A549 (cell line): ENCODE data around the gene PBRM1.

Source experiments
- CTCF ChIP-seq: fragments of >200 bp; sonication (Bioruptor Twin); formaldehyde crosslinking; IDR thresholded peaks from 3 replicates; pipeline ENCODE4 v1.5.1; 2016
- EP300 ChIP-seq, 2 experiments: fragments of >200 bp; sonication (Bioruptor Twin); formaldehyde crosslinking; IDR thresholded peaks; 2 replicates in 1 of 2; 3 replicates in 1 of 2; pipeline ENCODE4 v1.6.1; 2016 to 2017
- HDAC2 ChIP-seq: fragments of 200-600 bp; sonication (generic); IDR thresholded peaks from 2 replicates; pipeline ENCODE4 v1.6.1; 2016
- MAFK ChIP-seq: fragments of 450-650 bp; IDR thresholded peaks from 2 replicates; pipeline ENCODE4 v1.6.1; 2014; ENCODE audit not compliant: partially characterized antibody
- NR3C1 ChIP-seq: fragments of >200 bp; sonication (Bioruptor Twin); formaldehyde crosslinking; IDR thresholded peaks from 3 replicates; pipeline ENCODE4 v1.6.1; 2017
- PHF8 ChIP-seq: fragments of 200-600 bp; sonication (generic); IDR thresholded peaks from 2 replicates; pipeline ENCODE4 v1.6.1; 2016; ENCODE audit warnings: low read depth, mild to moderate bottlenecking, antibody characterized with exemption, moderate library complexity, borderline replicate concordance
- POLR2A ChIP-seq: IDR thresholded peaks from 2 replicates; pipeline ENCODE4 v1.6.1; 2012; ENCODE audit warnings: mild to moderate bottlenecking, low read length

DNA sequence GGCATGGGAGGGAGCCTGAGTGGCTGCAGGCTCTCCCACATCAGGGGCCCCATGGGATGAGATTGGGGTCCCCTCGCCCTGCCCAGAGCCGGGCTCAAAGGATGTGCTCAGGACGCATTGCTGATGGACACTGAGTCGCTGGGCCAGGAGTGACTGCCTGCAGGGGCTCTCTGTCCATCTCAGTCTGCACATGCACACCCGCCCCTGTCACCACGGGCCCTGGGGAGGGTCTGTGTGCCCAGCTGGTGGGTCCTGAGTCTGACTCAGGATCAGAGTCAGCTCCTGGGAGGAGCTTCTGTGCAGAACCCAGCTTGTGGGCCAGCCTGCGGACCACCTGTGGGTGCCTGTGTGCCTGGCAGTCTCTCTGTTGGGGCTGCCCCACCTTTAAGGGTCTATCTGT lies 172.4 kb downstream of the PBRM1 start:
- TF ChIP-seq MAFK (no peak), PHF8 (no peak), NR3C1 (no peak), EP300 (IDR thresholded peaks at IDR 0.05) (no peak), CTCF (no peak), HDAC2 (no peak), POLR2A (no peak)
